ENCODE results near the gene OLFML2B.

DNA sequence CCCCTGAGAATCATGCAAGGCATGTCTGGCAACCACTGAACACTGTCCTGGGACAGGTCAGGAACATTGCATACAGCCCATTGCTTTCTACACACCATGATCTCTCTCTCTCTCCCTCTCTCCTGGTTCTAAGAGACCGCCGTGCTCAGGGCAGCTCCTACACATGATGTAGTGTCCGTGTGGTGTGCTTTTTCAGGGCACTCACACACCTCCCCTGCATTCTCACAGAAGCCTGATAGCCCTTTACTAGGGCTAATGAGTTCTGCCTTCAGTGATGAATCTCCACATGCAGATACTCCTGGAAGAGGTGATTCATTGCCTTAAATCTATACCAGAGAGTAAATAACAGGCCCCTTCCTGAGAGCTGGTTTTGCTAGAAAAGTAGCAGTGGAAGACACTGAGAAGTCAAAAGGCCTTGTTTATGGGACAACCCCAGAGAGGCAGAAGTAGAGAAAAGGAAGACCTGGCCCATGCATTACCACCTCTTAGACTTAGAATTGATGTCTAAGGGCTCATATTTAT, 7.2 kb upstream of the OLFML2B start:
- no peak for TF ChIP-seq POLR2A (IDR thresholded peaks at IDR 0.05)
- no peak for TF ChIP-seq POLR2AphosphoS5 (IDR thresholded peaks at IDR 0.05)
- TF ChIP-seq, protein P1, sequence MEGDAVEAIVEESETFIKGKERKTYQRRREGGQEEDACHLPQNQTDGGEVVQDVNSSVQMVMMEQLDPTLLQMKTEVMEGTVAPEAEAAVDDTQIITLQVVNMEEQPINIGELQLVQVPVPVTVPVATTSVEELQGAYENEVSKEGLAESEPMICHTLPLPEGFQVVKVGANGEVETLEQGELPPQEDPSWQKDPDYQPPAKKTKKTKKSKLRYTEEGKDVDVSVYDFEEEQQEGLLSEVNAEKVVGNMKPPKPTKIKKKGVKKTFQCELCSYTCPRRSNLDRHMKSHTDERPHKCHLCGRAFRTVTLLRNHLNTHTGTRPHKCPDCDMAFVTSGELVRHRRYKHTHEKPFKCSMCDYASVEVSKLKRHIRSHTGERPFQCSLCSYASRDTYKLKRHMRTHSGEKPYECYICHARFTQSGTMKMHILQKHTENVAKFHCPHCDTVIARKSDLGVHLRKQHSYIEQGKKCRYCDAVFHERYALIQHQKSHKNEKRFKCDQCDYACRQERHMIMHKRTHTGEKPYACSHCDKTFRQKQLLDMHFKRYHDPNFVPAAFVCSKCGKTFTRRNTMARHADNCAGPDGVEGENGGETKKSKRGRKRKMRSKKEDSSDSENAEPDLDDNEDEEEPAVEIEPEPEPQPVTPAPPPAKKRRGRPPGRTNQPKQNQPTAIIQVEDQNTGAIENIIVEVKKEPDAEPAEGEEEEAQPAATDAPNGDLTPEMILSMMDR (IDR thresholded peaks at IDR 0.05), result no peak
